ENCODE data around the gene MYL9. TPM values are rescaled to one million over a fixed set of nuclear protein-coding genes. Genes with fewer than 3 reads are reported as not detected.
A peak's percentile ranks its signal among the peaks of the same experiment; 100 is the strongest.

Gene MYL9
- total RNA-seq, 5 donors from 2014 or later (not counting 1 experiment from before 2014, with no cell fraction given) = 1.3 to 2.8 (median 1.7) TPM; not detected in 1

GRCh38 chr20:36587388-36588070 is 46.2 kb downstream of the MYL9 start:
- Histone ChIP-seq H3K4me1 (ENCODE audit: control insufficient read depth in 1 of 2, extremely low read depth in 1 of 2, insufficient read depth in 2 of 2, low read length in 2 of 2) (peaks cover 5 to 20% of the 10 kb centered on the region in 2 experiments), H3K4me3 (ENCODE audit: control insufficient read depth in 1 of 2, extremely low read depth in 1 of 2, low read length in 1 of 2) (no peak overlapping the region), H3K27me3 (replicated peaks in 1 of 2; ENCODE audit: control insufficient read depth in 2 of 2, extremely low read depth in 1 of 2, insufficient read depth in 2 of 2, low read length in 1 of 2) (no peaks in the 10 kb centered on the region), H3K27ac (ENCODE audit: low read length) (no peak overlapping the region), H3K9me3 (no peaks in the 10 kb centered on the region), H3K36me3 (ENCODE audit: control insufficient read depth in 2 of 2, extremely low read depth in 1 of 2, insufficient read depth in 1 of 2, low read length in 1 of 2) (peaks cover 7 to 31% of the 10 kb centered on the region in 2 donors)
- no peak overlapping the region for H3K4me3 Mint-ChIP-seq
- H3K4me1 Mint-ChIP-seq = peaks cover 30 to 32% (median 30%) of the 10 kb centered on the region in 3 donors
- peak overlapping the region; percentile 51 to 80 for H3K27ac Mint-ChIP-seq
- WGBS (ENCODE audit: insufficient coverage) = 100% methylated on average over 1 of the region's 3 CpGs
- CTCF ChIA-PET = interaction anchor here in 1 of 2 donors (0.6 to 2.5 kb wide), 8 partner anchors 13 to 612 kb away, joined by 3 to 12 read pairs (median 6); partner anchors contain the start of gene RAB5IF
- no peaks in the 10 kb centered on the region for H3K9me3 Mint-ChIP-seq
- POLR2A ChIA-PET = interaction anchor here (0.6 to 1.0 kb wide), 5 partner anchors 14 to 1589 kb away, joined by 3 to 7 read pairs (median 5); partner anchors contain the start of gene TGIF2 (in 2 of the 2)
- no peaks in the 10 kb centered on the region for H3K27me3 Mint-ChIP-seq
- H3K36me3 Mint-ChIP-seq = peaks cover 26% of the 10 kb centered on the region
- no peak for DNase-seq
- peak in 1 of 4 experiments; percentile 4 for ATAC-seq (replicated peaks in 1 of 4)

GRCh38 chr20:36591281-36591680 is 50.0 kb downstream of the MYL9 start:
- Mint-ChIP-seq H3K4me3 (peak overlapping the region in 1 of 3 donors; percentile 45), H3K9me3 (no peaks in the 10 kb centered on the region), H3K27ac (peak overlapping the region; percentile 87 to 92), H3K27me3 (no peaks in the 10 kb centered on the region), H3K36me3 (peaks cover 18% of the 10 kb centered on the region), H3K4me1 (peaks cover 55 to 64% (median 56%) of the 10 kb centered on the region in 3 donors)
- H3K4me1 ChIP-seq (ENCODE audit: control insufficient read depth in 1 of 2, extremely low read depth in 1 of 2, insufficient read depth in 2 of 2, low read length in 2 of 2) = peaks cover 7 to 46% of the 10 kb centered on the region in 2 experiments
- H3K9me3 ChIP-seq = no peaks in the 10 kb centered on the region
- peaks cover 1 to 14% of the 10 kb centered on the region in 2 donors for H3K36me3 ChIP-seq (ENCODE audit: control insufficient read depth in 2 of 2, extremely low read depth in 1 of 2, insufficient read depth in 1 of 2, low read length in 1 of 2)
- ChIA-PET CTCF (interaction anchor here (0.6 to 1.4 kb wide), 4 partner anchors 11 to 89 kb away, joined by 3 to 11 read pairs (median 7); partner anchors contain the start of gene RAB5IF (in 1 of the 2)), POLR2A (interaction anchor here (0.5 to 0.6 kb wide), 5 partner anchors 14 to 942 kb away, joined by 3 to 6 read pairs (median 4); no protein-coding TSS in a partner anchor)
- WGBS (ENCODE audit: insufficient coverage) = 93% methylated on average over 4 of the region's 5 CpGs
- peak overlapping the region; percentile 59 for H3K27ac ChIP-seq (ENCODE audit: low read length)
- DNase-seq (no peak), ATAC-seq (replicated peaks in 1 of 4) (no peak)
- H3K27me3 ChIP-seq (replicated peaks in 1 of 2; ENCODE audit: control insufficient read depth in 2 of 2, extremely low read depth in 1 of 2, insufficient read depth in 2 of 2, low read length in 1 of 2) = no peaks in the 10 kb centered on the region
- no peak overlapping the region for H3K4me3 ChIP-seq (ENCODE audit: control insufficient read depth in 1 of 2, extremely low read depth in 1 of 2, low read length in 1 of 2)

DNA sequence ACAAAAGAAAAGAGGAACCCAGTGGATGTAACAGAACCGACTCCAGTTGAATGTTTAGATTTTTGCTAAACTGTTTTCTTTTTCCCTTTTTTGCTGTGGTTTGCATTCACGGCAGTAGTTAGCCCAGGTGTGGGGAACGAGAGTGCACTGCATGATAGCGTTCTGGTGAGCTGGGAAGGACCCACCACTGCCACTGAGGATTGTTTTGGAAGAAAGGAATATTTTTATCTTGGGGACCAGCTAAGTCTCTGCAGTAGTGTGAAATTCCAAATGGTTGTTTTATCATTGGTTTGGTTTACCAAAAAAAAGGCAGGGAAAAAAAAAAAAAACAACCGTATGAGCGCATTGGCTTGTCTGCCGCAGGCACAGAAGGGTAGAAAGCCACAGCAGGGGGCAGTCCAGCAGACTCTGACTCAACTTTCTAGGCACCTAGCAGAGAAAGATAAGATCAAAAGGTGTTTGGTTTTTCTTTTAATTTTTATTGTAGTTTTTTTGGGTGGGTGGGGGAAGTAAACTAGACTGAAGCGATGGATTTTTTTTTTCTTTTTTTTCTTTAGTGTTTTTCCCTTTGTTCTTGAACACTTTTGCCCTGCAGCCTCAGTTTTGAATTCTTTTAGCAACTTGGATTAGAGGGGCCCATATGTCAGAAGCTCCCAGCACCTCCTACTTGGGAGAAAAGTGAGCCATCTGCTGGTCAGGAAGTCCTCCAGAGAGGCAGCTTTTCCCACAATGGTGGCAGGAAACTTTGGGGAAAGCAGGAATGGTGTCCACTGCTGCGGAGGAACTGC is 50.7 kb downstream of the MYL9 start:
- Mint-ChIP-seq H3K36me3 (peaks cover 14% of the 10 kb centered on the region), H3K27me3 (no peaks in the 10 kb centered on the region), H3K9me3 (no peaks in the 10 kb centered on the region), H3K4me3 (peak overlapping the region; percentile 5 to 59 (median 45)), H3K27ac (peak overlapping the region; percentile 87 to 92), H3K4me1 (peaks cover 51 to 58% (median 54%) of the 10 kb centered on the region in 3 donors)
- H3K4me3 ChIP-seq (ENCODE audit: control insufficient read depth in 1 of 2, extremely low read depth in 1 of 2, low read length in 1 of 2) = no peak overlapping the region
- no peaks in the 10 kb centered on the region for H3K27me3 ChIP-seq (replicated peaks in 1 of 2; ENCODE audit: control insufficient read depth in 2 of 2, extremely low read depth in 1 of 2, insufficient read depth in 2 of 2, low read length in 1 of 2)
- ChIA-PET CTCF (interaction anchor here (0.6 to 1.4 kb wide), 5 partner anchors 11 to 89 kb away, joined by 3 to 11 read pairs (median 4); partner anchors contain the start of gene RAB5IF (in 2 of the 2)), POLR2A (interaction anchor here (0.5 to 0.7 kb wide), 7 partner anchors 13 to 1307 kb away, joined by 3 to 6 read pairs (median 4); partner anchors contain the start of gene EIF6 (in 1 of the 2))
- peaks cover 0 to 14% of the 10 kb centered on the region in 2 donors for H3K36me3 ChIP-seq (ENCODE audit: control insufficient read depth in 2 of 2, extremely low read depth in 1 of 2, insufficient read depth in 1 of 2, low read length in 1 of 2)
- DNase-seq = peak in 31 of 35 experiments; percentile 14 to 75 (median 36)
- 18% methylated on average over 2 of the region's 9 CpGs for WGBS (ENCODE audit: insufficient coverage)
- H3K9me3 ChIP-seq = no peaks in the 10 kb centered on the region
- ATAC-seq (replicated peaks in 1 of 4) = peak; percentile 45 to 69 (median 58)
- H3K4me1 ChIP-seq (ENCODE audit: control insufficient read depth in 1 of 2, extremely low read depth in 1 of 2, insufficient read depth in 2 of 2, low read length in 2 of 2) = peaks cover 7 to 50% of the 10 kb centered on the region in 2 experiments
- peak overlapping the region; percentile 59 for H3K27ac ChIP-seq (ENCODE audit: low read length)

DNA sequence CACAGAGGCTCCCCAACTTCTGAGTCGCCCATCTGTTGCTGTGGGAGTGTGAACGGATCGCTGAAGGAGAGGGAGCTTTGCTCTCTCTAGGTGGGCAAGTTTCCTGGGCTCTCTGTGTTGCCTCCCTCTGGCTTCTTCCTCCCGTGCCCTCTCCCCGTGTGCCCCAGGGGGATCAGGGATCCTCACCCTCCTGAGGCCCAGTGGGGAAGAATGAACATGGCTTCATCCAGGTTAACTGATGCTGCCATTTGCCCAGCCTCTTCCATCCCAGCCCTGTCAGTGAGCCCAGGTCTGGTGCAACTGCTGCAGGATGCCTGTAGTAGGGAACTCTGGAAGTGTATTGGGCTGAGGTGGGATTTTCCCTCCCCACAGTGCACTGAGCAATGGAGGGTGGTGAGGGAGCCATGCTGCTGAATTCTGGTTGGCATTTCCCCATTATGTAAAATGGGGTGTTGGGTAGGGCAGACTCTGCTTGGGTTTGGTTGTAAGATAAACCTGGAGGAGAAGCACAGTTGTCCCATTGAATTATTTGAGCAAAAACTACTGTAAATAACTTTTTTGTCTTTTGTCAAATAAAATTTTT is 52.1 kb downstream of the MYL9 start:
- no CpG with 5 or more reads among the region's 5 CpGs for WGBS (ENCODE audit: insufficient coverage)
- Histone ChIP-seq H3K27ac (ENCODE audit: low read length) (peak overlapping the region; percentile 83), H3K27me3 (replicated peaks in 1 of 2; ENCODE audit: control insufficient read depth in 2 of 2, extremely low read depth in 1 of 2, insufficient read depth in 2 of 2, low read length in 1 of 2) (no peaks in the 10 kb centered on the region), H3K9me3 (no peaks in the 10 kb centered on the region), H3K4me1 (ENCODE audit: control insufficient read depth in 1 of 2, extremely low read depth in 1 of 2, insufficient read depth in 2 of 2, low read length in 2 of 2) (peaks cover 7 to 45% of the 10 kb centered on the region in 2 experiments), H3K4me3 (ENCODE audit: control insufficient read depth in 1 of 2, extremely low read depth in 1 of 2, low read length in 1 of 2) (no peak overlapping the region), H3K36me3 (ENCODE audit: control insufficient read depth in 2 of 2, extremely low read depth in 1 of 2, insufficient read depth in 1 of 2, low read length in 1 of 2) (peaks cover 0 to 9% of the 10 kb centered on the region in 2 donors)
- no peak for ATAC-seq (replicated peaks in 1 of 4)
- ChIA-PET CTCF (interaction anchor here (0.6 to 3.4 kb wide), 4 partner anchors 9 to 18 kb away, joined by 3 to 38 read pairs (median 3); partner anchors contain the start of gene RAB5IF (in 2 of the 2)), POLR2A (interaction anchor here in 1 of 2 donors (0.9 kb wide), 1 partner anchor 11 kb away, joined by 20 read pairs; no protein-coding TSS in a partner anchor)
- Mint-ChIP-seq H3K4me3 (peak overlapping the region in 1 of 3 donors; percentile 45), H3K4me1 (peaks cover 44 to 50% (median 46%) of the 10 kb centered on the region in 3 donors), H3K27me3 (no peaks in the 10 kb centered on the region), H3K36me3 (peaks cover 8% of the 10 kb centered on the region), H3K9me3 (no peaks in the 10 kb centered on the region), H3K27ac (peak overlapping the region; percentile 87 to 92)
- no peak for DNase-seq

DNA sequence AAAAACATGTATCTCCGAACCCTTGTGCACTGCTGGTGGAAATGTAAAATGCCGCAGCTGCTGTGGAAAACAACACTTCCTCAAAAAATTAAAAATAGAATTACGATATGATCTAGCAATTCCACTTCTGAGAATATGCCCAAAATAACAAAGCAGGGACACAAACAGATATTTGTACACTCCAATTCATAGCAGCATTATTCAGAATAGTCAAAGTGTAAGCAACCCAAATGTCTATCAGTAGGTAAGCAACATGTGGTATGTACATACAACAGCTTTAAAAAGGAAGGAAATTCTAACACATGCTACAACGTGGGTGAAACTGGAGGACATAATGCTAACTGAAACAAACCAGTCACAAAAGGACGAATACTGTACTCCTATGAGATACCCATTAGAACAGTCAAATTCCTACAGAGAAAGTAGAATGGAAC is 58.6 kb downstream of the MYL9 start:
- DNase-seq = no peak
- Mint-ChIP-seq H3K36me3 (no peaks in the 10 kb centered on the region), H3K4me3 (no peak overlapping the region), H3K9me3 (no peaks in the 10 kb centered on the region), H3K27me3 (no peaks in the 10 kb centered on the region), H3K4me1 (peaks cover 19 to 26% (median 25%) of the 10 kb centered on the region in 3 donors), H3K27ac (no peak overlapping the region)
- Histone ChIP-seq H3K27ac (ENCODE audit: low read length) (no peak overlapping the region), H3K27me3 (replicated peaks in 1 of 2; ENCODE audit: control insufficient read depth in 2 of 2, extremely low read depth in 1 of 2, insufficient read depth in 2 of 2, low read length in 1 of 2) (no peaks in the 10 kb centered on the region), H3K36me3 (ENCODE audit: control insufficient read depth in 2 of 2, extremely low read depth in 1 of 2, insufficient read depth in 1 of 2, low read length in 1 of 2) (no peaks in the 10 kb centered on the region), H3K4me3 (ENCODE audit: control insufficient read depth in 1 of 2, extremely low read depth in 1 of 2, low read length in 1 of 2) (no peak overlapping the region), H3K9me3 (no peaks in the 10 kb centered on the region), H3K4me1 (ENCODE audit: control insufficient read depth in 1 of 2, extremely low read depth in 1 of 2, insufficient read depth in 2 of 2, low read length in 2 of 2) (peaks cover 2 to 25% of the 10 kb centered on the region in 2 experiments)
- WGBS (ENCODE audit: insufficient coverage) = no CpG with 5 or more reads among the region's 5 CpGs
- POLR2A ChIA-PET = interaction anchor here in 1 of 2 donors (0.7 kb wide), 1 partner anchor 43 kb away, joined by 5 read pairs; no protein-coding TSS in a partner anchor
- CTCF ChIA-PET = interaction anchor here in 1 of 2 donors (0.6 kb wide), 1 partner anchor 10 kb away, joined by 3 read pairs; no protein-coding TSS in a partner anchor
- ATAC-seq (replicated peaks in 1 of 4) = no peak

Measured in T-cell (primary cell).